HepG2 (cell line): ENCODE data around the gene FGFR4. TPM values are rescaled to one million over a fixed set of nuclear protein-coding genes. Genes with fewer than 3 reads are reported as not detected.

Experiments
- SOX6 ChIP-seq, 2 experiments: fragments of 450-650 bp in 1 of 2; sonication (generic) in 1 of 2; formaldehyde crosslinking in 1 of 2; IDR thresholded peaks; 2 replicates each; pipeline versions ENCODE4 v1.4.0 to v1.6.1; 2017 to 2020; ENCODE audit warnings: antibody characterized with exemption in 1 of 2, mild to moderate bottlenecking in 1 of 2, missing genetic modification reagents in 1 of 2
- ZNF792 ChIP-seq: IDR thresholded peaks from 2 replicates; pipeline ENCODE4 v1.6.1; 2016
- polyA plus RNA-seq, 8 experiments: library from polyadenylated mRNA; depleted of rRNA in 3 of 8; stranded (reverse) in 7 of 8; unstranded in 1 of 8; fragments of >200 nt; fragmentation: Illumina TruSeq in 4 of 8; extraction: Trizol in 4 of 8; gene quantifications; 2 replicates each; pipeline versions ENCODE4 v1.2.1 to v1.2.3, GENCODE V29; 2011 to 2016; ENCODE audit warnings: low read depth in 4 of 8, missing spikeins in 1 of 8, mixed read lengths in 1 of 8; ENCODE audit not compliant: insufficient read depth in 1 of 8
- total RNA-seq, 5 experiments: library from RNA; depleted of rRNA; stranded (reverse); fragments of >200 nt; fragmentation: Illumina TruSeq; extraction: Trizol; gene quantifications; 2 replicates each; pipeline ENCODE4 v1.2.3, GENCODE V29; 2016; ENCODE audit warnings: low read depth in 1 of 5
- TF ChIP-seq, protein P1 (sequence below): sonication (generic); formaldehyde crosslinking; IDR thresholded peaks from 2 replicates; pipeline ENCODE4 v1.4.0; 2020; ENCODE audit warnings: missing genetic modification reagents
- TF ChIP-seq, protein P2 (sequence below): sonication (generic); formaldehyde crosslinking; IDR thresholded peaks from 2 replicates; pipeline ENCODE4 v1.5.0; 2020; ENCODE audit warnings: missing genetic modification reagents, mild to moderate bottlenecking, borderline replicate concordance

FGFR4 gene
- total and polyA plus RNA-seq, 2 of the 13 experiments (the other 11 are each of a cell fraction or from before 2014, with no cell fraction given), result 129 to 219 TPM

DNA sequence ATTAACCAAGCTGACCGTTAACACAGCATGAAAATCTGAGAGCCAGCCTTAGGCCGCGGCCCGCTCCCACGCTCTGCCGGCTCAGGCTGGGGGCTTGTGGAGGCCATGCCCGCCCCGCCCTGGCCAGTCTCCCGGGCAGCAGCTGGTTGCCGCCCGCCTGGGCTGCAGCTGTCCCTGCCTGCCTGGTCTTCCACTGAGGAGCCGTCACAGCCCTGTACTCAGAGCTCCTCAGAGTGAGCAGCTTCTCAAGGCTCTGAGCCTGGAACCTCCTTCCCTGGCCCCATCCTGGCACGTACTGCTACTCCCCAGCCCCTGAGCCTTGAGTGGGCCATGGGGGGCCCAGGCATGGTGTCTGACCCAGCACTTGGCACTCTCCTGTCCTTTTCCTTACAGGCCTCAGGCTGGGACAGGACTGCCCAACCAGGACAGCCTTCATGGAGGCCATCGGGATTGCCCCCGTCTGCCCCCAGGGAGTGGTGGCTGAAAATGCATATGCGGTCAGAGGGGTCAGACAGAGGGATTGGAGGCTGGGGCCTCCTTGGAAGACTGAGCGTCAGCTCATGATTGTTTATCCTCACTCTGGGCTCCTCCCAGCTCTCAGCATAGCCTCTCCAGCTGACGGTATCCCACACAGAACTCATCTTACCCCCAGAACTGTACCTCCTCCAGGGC, 11.9 kb downstream of the FGFR4 start (continued):
- TF ChIP-seq SOX6 (IDR thresholded peaks at IDR 0.05), result no peak
- no peak for TF ChIP-seq SOX6 (CRISPR knock-in tag; IDR thresholded peaks at IDR 0.05)
- no peak for TF ChIP-seq ZNF792 (CRISPR knock-in tag)
- TF ChIP-seq, protein P1, sequence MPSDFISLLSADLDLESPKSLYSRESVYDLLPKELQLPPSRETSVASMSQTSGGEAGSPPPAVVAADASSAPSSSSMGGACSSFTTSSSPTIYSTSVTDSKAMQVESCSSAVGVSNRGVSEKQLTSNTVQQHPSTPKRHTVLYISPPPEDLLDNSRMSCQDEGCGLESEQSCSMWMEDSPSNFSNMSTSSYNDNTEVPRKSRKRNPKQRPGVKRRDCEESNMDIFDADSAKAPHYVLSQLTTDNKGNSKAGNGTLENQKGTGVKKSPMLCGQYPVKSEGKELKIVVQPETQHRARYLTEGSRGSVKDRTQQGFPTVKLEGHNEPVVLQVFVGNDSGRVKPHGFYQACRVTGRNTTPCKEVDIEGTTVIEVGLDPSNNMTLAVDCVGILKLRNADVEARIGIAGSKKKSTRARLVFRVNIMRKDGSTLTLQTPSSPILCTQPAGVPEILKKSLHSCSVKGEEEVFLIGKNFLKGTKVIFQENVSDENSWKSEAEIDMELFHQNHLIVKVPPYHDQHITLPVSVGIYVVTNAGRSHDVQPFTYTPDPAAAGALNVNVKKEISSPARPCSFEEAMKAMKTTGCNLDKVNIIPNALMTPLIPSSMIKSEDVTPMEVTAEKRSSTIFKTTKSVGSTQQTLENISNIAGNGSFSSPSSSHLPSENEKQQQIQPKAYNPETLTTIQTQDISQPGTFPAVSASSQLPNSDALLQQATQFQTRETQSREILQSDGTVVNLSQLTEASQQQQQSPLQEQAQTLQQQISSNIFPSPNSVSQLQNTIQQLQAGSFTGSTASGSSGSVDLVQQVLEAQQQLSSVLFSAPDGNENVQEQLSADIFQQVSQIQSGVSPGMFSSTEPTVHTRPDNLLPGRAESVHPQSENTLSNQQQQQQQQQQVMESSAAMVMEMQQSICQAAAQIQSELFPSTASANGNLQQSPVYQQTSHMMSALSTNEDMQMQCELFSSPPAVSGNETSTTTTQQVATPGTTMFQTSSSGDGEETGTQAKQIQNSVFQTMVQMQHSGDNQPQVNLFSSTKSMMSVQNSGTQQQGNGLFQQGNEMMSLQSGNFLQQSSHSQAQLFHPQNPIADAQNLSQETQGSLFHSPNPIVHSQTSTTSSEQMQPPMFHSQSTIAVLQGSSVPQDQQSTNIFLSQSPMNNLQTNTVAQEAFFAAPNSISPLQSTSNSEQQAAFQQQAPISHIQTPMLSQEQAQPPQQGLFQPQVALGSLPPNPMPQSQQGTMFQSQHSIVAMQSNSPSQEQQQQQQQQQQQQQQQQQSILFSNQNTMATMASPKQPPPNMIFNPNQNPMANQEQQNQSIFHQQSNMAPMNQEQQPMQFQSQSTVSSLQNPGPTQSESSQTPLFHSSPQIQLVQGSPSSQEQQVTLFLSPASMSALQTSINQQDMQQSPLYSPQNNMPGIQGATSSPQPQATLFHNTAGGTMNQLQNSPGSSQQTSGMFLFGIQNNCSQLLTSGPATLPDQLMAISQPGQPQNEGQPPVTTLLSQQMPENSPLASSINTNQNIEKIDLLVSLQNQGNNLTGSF (CRISPR knock-in tag), result no peak
- TF ChIP-seq, protein P2, sequence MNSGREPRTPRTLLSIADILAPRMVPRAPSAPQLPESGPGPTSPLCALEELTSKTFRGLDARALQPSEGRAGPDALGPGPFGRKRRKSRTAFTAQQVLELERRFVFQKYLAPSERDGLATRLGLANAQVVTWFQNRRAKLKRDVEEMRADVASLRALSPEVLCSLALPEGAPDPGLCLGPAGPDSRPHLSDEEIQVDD (CRISPR knock-in tag), result no peak
